Activated CD4-positive, alpha-beta T cell treated with anti-CD3 and anti-CD28 coated beads for 48 hours (primary cell): ENCODE data around the gene POU2F1.
"Not testable (repeated sequence)": the region's sequence is repeated elsewhere in the genome, so short reads cannot be mapped to it uniquely, and the experiment has no call there.

Experiments
- DNase-seq: peaks from one replicate; pipeline ENCODE4 v3.0.0-alpha.2; 2020

Gene POU2F1

DNA sequence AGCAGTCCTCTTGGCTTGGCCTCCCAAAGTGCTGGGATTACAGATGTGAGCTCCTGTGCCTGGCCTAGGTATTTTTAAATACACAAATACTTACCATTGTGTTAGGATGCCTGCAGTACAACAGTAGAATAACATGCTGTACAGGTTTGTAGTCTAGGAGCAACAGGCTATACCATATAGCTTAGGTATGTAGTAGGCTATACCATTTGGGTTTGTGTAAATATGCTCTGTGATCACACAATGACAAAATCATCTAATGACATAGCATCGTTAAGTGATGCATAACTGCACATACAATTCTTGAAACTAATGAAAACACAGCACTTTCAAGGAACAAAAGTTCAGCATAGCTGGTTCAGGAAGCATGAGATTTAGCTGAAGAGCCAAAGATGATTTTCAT lies 12.7 kb downstream of the POU2F1 start:
- DNase-seq: no peak

DNA sequence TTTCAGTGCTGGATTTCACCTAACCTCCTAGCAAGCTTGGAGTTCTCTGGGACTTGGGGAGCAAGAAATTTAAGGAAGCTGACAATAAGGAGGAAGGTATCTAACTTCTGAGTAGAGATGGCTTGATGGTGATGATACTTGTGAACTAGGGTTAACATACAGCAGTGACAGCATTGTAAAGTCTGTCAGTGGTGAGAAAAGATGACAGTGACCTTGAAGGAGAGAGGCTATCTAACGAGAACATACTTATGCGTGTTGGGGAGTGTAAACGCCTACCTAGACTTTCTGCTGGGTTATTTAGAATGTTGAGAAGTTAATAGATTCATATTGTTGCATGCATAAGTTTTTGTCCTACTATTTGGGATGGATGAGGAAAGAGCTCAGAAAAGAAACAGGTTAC lies 16.3 kb downstream of the POU2F1 start:
- DNase-seq: no peak

DNA sequence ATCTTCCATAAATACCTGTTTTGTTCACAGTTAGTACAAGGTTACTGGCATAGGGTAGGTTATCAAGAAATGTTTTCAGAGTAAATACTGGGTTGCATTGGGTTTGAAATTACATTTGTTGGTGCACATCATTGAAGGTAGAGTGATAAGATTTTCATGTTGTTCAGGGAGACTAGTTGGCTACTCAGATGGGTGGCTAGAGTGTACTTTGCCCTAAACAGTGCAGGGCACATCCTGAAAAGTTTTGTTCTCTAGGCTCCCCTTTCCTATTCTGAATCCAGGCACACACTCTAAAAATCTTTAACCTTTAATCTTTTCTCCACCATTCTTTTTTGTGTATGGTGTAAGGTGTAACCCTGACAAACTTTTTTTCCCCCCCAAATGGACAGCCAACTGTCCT lies 18.0 kb downstream of the POU2F1 start:
- DNase-seq: no peak

DNA sequence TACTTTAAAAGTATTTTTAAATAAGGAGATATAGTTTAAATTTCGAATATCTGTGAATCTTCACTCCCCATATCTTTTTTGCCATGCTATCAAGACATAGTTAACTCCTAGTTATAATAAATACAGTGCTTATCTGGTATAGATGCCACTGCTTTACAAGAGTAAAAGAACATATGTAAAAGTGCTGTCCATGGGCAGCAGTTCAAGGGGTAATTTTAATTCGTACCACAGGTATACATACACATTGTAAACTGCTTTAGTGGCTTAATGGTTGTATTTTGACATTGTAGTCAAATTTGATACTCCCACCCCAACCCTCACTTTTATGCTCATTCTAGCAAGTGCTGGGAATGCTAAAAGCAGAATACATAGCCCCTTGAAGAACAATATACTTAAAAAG lies 18.6 kb downstream of the POU2F1 start:
- no peak for DNase-seq

DNA sequence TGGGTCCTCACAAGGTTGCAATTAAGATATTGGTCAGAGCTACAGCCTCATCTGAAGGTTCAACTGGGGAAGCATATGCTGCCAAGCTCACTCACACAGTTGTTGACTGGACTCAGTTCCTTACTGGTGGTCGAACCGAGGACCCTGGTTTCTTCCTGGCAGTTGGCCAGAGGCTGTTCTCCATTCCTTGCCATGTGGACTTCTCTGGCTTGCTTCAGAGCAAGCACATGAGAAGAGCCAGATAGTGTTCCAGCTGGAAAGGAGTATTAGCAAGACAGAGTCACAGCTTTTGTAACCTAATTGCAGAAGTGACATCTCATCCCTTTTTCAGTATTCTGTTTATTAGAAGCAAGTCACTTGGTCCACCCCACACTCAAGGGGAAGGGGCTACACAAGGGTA lies 23.6 kb downstream of the POU2F1 start:
- DNase-seq: no peak

DNA sequence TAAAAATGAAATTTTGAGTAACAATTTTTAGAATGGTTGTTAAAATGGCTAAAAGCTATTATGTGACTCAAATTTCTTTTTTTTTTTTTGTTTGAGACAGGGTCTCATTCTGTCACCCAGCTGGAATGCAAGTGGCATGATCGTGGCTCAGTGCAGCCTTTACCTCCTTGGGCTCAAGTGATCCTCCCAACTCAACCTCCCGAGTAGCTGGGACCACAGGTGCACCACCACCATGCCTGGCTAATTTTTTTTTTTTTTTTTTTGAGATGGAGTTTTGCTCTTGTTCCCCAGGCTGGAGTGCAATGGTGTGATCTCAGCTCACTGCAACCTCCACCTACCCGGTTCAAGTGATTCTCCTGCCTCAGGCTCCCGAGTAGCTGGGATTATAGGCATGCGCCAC lies 24.5 kb downstream of the POU2F1 start:
- DNase-seq: not testable (repeated sequence)

DNA sequence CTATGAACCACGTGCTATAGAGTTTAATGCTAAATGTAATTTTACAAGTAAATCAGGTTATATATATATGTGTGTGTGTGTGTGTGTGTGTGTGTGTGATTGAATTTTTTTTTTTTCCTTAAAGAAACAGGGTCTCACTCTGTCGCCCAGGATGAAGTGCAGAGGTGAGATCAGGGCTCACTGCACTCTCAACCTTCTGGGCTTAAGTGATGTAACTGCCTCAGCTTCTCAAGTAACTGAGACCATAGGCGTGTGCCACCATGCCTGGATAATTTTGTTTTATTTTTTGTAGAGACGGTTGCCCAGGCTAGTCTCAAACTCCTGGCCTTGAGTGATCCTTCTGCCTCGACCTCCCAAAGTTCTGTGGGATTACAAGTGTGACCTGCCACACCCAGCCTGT lies 26.3 kb downstream of the POU2F1 start:
- DNase-seq: no peak

DNA sequence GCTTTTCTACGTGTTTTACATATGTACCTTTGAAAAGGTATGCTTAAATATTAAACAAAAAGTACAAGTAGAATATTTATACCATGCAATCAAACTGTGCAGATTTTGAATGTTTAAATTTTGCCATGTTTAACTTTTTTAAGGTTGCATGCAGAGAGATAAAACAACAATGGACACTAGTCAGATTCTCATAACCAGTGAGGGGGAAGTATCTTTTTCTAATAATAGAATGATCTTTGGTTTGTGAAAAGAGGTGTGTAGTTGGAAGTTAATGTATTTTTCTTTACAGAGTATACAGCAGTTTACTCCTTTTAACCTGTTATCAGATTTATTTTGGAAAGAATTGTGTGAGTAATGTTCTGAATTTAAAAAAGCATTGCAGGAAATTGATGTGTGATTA lies 27.1 kb downstream of the POU2F1 start:
- DNase-seq: no peak

DNA sequence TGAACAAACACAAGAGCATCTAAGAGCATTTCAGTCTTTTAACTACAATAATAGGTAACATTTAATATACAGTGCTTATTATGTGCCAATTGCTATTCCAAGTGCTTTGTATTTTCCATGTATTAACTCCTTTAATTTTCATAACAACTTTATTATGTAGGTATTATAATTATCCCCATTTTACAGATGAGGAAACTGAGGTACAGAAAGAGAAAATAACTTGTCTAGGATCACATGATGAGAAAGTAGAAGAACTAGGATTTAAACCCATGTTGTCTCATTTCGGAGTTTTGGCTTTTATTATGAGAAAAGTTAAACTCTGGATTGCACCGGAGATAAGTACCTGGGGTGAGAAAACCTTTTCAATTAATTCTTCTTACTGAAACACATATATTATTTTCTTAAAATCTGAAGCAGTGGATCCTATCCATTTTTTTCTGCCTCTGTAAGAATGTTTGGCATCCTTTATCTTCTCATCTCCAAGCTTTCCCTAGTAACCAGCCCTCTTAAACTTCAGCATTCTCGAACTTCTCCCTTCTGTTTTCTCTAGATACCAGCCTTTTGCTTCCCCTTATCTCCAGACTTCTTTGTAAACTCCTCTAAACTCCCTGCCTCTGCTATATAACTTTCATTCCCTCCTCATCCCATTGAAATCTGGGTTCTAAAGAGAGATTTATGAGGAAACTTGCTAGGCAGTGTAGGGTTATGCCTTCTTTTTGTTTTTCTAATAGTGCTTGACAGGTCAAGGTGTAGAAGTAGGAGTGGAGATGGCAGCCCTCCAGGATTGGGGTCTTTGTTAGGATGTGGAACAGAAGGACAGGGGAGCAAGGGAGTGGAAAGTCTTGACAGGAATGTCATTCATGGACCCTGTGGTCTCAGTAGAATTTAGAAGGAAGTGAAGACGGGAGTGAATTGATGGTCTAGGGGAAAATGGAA lies 28.3 kb downstream of the POU2F1 start:
- no peak for DNase-seq

DNA sequence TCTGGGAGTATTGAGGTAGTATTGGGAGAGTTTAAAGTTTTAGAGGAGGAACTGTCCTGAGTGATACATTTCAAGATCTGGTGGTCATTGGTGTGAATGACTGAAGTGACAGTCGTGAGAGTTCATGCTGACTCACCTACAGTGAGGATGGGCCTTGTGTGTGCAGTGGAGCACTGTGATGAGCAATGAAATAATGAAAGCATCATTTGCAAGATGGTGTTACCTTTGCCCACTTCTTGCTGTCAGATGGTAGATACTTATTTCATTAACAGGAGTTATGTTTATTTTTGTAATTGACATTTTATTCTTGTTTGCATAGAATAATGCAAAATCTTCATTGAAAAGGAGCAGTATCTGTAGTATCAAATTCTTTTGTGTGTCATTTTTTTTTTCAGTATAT lies 29.0 kb downstream of the POU2F1 start:
- DNase-seq: peak; percentile 26

DNA sequence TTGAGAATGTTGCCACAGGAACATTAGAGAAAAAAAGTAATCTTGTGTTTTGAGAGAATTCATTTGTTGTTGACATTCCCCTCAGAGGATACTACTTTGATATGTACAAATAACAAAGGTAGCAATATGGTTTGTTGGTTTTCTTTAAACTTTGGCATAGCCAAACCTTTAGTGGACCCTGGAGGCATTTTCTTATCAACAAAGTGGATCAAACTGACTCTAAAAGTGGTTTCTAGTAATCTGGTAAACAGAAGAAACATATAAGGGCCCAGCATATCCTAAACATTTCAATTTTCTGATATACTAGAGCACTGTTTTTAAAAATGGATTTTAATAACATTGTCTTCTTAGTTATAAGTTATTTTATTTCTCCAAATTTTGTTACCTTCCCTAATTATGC lies 29.8 kb downstream of the POU2F1 start:
- DNase-seq: no peak

DNA sequence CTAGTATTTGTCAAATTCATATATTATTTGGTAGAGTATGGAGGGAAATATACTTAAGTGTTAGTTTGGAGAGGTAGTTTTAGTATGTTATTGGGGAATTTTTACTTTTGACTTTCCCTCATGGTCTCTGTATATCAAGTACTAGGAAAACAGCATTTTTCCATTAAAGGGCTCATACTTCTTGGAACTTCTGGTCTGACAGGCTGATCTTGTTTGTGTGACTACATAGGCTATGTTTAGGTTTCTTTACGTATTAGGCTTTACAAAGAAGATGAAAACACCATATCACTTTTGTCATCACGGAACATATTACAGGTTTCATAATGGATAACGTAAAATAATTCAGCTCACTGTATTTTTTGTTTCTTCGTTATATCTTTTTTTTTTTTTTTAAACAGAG lies 30.8 kb downstream of the POU2F1 start:
- no peak for DNase-seq

DNA sequence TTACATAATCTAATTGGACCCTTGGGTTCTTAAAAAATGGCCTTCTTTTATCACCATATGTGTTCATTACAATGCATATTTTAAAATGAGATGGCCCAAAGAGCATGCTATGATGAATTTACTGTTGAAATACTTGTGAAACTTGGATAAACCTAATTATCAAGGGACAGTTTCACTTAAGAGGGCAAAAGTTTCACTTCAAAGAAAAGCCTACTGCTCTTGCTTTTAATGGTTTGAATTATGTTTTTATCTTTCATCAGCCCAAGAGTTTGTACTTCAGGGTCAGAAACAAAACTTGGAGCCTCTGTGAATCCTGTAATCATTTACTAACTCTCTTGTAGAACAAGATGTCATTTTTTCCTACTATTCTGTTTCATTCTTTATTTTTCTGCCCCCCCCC lies 32.3 kb downstream of the POU2F1 start:
- no peak for DNase-seq

DNA sequence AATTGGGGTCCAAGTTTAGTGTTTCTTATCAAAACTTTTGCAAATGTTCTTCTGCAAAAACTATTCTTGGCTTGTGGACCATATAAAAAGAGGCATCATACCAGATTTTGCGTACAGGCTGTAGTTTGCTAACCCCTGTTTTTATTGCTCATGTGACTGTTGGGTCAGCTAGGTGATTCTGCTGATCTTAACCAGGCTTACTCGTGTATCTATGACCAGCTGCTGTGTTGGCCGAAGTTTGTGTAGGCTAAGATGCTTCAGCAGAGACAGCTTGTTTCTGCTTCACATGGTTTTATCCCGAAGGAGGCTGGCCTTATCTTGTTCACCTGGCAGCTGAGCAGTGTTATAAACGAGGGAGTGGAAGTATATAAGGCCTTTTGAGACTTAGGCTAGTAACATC lies 38.2 kb downstream of the POU2F1 start:
- no peak for DNase-seq

DNA sequence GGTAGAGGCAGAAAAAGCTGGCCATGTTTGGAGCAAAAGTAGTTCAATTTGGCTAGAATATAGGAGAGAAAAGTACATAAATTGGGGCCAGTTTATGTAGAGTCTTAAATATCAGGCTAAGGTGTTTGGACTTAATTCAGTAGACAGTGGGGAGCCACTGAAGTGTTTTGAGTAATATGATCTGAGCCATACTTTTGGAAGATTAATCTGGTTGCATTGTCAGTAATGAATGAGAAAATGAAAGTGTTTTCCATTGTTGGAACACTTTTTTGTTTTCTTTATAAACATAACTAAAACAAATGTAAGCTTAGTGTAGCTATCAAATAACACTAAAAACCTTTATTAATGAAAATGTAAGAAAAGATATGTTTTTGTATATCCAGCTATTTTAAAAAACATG lies 42.1 kb downstream of the POU2F1 start:
- no peak for DNase-seq

DNA sequence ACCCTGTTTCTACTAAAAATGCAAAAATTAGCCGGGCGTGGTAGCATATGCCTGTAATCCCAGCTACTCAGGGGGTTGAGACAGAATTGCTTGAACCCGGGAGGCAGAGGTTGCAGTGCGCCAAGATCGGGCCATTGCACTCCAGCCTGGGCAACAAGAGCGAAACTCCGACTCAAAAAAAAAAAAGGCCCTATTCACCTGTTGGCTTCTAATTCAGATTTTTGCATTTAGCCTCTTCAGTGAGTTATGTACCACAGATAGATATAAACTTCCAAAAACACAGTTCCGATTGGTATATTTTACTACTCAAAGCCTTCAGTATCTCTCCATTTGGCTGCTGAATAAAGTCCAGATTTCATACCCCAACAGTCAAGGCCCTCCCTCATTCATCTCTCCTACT lies 42.7 kb downstream of the POU2F1 start:
- DNase-seq: no peak

DNA sequence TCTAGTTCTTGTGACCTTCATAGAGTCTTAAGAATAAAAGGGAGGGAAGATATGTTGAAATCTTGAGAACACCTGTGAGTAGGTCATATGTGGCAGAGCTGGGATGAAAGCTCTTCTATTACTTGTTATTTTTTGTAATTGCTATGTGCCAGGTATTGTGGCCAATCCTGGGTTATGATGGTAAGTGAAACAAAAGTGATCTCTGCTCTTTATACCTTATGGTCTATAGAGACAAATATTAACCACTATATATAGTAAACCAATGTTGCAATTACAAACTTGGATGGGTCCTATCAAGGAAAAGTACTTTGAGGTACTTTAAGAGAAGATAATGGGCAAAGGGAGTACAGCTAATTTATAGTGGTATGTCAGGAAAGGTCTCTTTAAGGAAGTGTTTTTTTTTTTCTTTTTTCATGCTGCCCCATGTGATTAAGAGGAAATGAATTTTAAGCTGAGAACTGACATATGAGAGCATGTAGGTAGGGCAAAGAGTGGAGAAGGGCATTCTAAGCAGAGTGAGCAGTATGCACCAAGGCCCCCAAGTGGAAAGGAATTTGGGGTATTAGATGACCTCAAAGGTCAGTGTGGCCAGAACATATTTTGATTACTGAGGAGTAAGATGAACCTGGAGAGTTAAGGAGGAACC lies 43.3 kb downstream of the POU2F1 start:
- DNase-seq: no peak

DNA sequence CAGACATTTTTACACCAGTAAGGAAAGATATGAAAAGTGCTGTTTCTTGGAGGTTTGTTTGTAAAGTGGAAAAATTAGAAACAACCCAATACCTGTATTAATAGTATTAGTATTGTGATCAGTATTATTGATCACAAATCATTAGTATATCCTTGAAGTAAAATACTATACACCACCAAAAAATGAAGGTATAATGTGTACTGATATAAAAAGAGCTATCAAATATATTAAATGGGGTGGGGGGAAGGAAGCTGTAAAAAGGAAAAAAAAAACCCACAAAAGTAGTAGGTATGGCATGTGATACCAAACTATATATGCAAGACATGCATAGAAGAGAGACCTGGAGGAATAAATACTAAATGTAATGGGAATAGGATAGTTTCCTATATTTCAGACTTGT lies 46.3 kb downstream of the POU2F1 start:
- DNase-seq: no peak

DNA sequence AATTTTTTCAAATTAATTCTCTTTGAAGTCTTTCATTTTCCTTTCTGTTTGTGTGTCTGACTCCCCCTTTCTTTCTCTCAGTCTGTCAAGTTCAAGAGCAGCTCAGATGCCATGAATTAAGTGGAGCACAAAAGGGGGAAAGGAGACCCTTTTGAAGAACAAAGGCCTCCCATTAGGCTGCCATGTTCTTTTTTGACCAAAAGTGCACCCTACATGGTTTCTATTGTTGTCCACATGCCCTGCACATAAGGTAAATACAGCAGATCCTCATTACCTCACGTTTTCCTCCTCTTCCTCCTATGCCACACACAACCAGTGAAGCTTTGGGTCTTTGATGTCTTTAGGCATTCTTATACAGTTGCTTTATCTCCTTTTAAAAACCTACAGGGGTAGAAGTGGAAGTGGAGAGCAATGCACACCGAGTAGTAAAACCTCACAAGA lies 47.7 kb downstream of the POU2F1 start:
- DNase-seq: no peak

DNA sequence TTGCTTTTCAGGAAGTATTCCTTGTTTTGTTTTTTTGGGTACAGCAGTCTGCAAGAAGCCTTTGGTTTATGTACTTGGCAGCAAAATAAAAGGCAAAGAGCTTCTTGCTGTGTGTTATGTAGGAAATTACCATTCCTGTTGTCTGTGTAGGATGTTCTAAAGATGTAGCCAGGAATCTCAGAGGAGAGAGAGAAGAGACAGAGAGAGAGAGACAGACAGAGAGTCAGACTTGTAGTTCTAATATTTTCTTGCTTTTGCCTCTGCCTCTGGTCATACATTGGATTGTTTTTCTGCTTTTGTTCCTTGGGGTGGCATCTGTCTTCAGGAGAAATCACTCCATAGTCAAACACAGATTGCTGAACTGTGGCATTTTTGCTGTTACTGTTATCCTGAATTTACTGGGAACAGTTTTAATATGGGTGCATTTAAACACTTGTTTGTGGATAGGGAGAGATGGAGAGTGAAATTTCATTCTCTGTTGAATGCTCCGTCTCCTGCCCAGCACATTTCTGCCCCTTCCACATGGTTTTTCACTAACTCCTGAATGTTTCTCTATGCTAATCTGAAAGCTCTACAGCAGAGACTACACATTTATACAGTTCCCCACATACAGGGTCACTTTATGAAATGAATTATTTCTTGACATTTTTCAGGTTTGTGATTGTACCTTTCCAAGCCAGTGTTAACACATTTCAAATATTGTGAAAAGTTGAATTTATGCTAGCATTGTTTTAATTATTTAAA lies 49.8 kb downstream of the POU2F1 start:
- DNase-seq: no peak

DNA sequence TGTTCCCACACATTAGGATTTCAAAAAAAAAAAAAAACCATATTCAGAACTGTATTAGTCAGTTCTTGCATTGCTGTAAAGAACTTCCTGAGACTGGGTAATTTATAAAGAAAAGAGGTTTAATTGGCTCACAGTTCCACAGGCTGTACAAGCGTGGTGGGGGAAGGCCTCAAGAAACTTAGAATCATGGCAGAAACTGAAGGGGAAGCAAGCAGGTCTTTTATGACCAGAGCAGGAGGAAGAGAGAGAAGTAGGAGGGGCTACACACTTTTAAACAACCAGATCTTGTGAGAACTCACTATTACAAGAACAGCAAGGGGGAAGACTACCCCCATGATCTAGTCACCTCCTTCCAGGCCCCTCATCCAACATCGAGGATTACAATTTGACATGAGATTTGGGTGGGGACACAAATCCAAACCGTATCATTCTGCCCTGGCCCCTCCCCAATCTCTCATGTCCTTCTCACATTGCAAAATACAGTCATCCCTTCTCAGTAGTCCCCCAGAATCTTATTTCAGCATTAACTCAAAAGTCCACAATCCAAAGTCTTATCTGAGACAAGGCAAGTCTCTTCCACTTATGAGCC lies 51.8 kb downstream of the POU2F1 start:
- no peak for DNase-seq

DNA sequence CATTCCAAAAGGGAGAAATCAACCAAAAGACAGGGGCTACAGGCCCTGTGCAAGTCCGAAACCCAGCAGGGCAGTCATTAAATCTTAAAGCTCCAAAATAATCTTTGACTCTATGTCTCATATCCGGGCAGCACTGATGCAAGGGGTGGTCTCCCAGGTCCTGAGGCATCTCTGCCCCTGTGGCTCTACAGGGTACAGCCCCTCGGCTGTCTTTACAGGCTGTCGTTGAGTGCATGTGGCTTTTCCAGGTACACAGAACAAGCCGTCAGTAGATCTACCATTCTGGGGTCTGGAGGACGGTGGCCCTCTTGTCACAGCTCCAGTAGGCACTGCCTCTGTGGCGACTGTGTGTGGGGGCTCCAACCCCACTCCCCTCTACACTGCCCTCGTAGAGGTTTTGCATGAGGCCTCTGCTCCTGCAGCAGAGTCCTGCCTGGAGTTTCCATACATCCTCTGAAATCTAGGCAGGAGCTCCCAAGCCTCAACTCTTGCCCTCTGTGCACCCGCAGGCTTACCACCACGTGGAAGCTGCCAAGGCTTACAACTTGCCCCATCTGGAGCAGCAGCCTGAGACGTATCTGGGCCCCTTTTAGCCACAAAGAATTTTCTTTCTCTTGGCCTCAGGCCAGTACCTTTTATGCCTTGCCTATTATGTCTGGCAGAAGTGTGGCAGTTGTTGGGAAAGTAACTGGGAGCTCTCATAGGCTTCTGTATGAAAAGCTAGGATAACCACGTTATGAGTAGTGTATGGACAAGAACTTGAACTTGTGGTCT lies 52.5 kb downstream of the POU2F1 start:
- no peak for DNase-seq

DNA sequence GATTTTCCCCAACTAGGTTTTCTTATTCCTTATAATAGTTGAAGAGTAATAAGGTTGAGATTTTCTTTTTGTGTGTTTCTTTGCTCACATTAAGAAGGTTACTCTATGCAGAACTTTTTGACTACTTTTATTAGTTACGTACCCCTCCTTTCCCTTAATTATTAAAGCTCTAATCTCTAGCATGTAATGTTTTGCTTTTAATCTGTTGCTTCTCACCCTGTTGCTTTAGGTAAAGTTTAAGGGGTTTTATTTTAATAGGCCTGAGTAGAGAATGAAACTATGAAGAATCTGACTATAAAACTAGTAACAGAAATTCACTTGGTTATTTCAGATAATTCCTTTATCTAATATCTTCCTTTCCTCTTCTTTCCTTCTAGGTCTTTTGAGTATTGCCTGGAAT lies 53.4 kb downstream of the POU2F1 start:
- no peak for DNase-seq
